ENCODE measurements around the gene UBQLN2.
"Not testable (repeated sequence)": the region's sequence is repeated elsewhere in the genome, so short reads cannot be mapped to it uniquely, and the experiment has no call there.

Gene UBQLN2

GRCh38 chrX:56572975-56573374 is 9.5 kb downstream of the UBQLN2 start:
- Histone ChIP-seq H3K9me3 (replicated peaks; ENCODE audit: low read length) (no peaks in the 10 kb centered on the region), H3K27me3 (ENCODE audit: control insufficient read depth, insufficient read depth, low read length) (no peaks in the 10 kb centered on the region), H3K4me2 (ENCODE audit: low read length) (no peak overlapping the region), H3K9ac (ENCODE audit: low read depth, low read length) (no peak overlapping the region), H3K4me1 (ENCODE audit: control insufficient read depth, insufficient read depth, low read length) (peaks cover 15% of the 10 kb centered on the region), H3K36me3 (ENCODE audit: insufficient read depth, low read length) (peaks cover 4% of the 10 kb centered on the region), H3K4me3 (ENCODE audit: low read length) (no peak overlapping the region)

DNA sequence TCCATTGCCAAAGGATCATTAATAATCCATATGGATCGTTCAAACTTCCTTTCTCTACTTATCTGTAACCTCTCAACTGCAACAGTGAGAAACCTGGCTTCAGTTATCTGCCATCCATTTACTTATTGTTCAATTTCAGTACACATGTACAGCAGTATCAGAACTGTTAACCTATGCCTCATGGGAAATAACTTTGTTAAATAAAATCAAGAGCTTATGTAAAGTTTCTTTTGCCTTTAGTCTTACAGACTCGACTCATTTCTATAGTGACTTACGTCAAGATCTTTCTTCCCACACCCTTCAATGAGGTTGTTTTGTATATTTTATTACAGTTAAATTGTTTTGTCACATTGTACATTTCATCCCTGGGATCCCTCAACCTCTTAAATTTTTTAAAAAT is 11.4 kb downstream of the UBQLN2 start:
- Histone ChIP-seq H3K4me2 (ENCODE audit: low read length) (no peak overlapping the region), H3K4me3 (ENCODE audit: low read length) (no peak overlapping the region), H3K4me1 (ENCODE audit: control insufficient read depth, insufficient read depth, low read length) (peaks cover 15% of the 10 kb centered on the region)

DNA sequence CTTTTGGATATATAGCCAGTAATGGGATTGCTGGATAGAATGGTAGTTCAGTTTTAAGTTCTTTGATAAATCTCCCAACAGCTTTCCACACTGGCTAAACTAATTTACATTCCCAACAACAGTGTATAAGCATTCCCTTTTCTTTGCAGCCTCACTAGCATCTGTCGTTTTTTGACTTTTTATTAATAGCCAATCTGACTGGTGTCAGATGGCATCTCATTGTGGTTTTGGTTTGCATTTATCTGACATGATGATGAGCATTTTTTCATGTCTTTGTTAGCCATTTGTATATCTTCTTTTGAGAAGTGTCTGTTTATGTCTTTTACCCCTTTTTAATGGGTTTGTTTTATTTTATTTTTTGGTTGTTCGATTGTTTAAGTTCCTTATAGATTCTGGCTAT is 13.3 kb downstream of the UBQLN2 start:
- Histone ChIP-seq H3K9ac (ENCODE audit: low read depth, low read length) (no peak overlapping the region), H3K9me3 (replicated peaks; ENCODE audit: low read length) (no peaks in the 10 kb centered on the region), H3K4me2 (ENCODE audit: low read length) (no peak overlapping the region), H3K4me3 (ENCODE audit: low read length) (no peak overlapping the region), H3K4me1 (ENCODE audit: control insufficient read depth, insufficient read depth, low read length) (peaks cover 15% of the 10 kb centered on the region), H3K27me3 (ENCODE audit: control insufficient read depth, insufficient read depth, low read length) (no peaks in the 10 kb centered on the region), H3K36me3 (ENCODE audit: insufficient read depth, low read length) (no peaks in the 10 kb centered on the region)

More for the DNA sequence above, 11.4 kb downstream of the UBQLN2 start:
- Histone ChIP-seq H3K9ac (ENCODE audit: low read depth, low read length) (no peak overlapping the region), H3K36me3 (ENCODE audit: insufficient read depth, low read length) (peaks cover 1% of the 10 kb centered on the region), H3K27me3 (ENCODE audit: control insufficient read depth, insufficient read depth, low read length) (no peaks in the 10 kb centered on the region), H3K9me3 (replicated peaks; ENCODE audit: low read length) (no peaks in the 10 kb centered on the region)

DNA sequence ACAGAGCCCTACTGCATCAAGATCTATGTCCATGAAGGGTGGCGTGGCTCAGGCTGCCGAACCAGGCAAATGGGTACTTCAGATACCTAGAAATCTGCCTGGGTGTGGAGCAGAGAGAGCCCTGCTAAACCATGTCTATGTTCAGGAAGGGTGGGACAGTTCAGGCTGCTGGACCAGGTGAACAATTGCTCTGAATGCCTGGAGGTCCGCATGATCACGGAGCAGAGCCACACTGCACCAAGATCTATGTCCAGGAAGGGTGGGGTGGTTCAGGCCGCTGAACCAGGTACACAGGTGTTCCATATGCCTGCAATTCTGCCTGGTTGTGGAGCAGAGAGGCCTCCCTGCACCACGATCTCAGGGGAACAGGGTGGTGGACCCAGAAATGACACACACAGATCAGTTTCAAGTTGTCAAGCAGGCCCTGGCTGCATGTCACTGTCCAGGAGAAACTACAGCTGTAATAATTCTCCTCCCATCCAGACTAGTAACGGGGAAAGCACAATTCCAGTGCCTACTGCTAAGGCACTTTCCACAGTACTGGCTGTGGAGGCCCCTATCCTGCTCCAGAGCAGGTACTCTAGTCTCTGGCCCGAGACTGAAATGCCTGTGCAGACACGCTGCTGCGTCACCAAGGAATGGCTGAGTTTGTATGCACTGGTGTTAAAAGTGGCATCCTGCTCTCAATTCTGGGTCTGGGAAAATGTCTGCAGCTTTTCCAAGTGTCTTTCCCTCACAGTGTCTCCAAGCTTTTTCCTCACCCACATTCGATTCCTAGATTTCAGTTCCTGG is 25.2 kb downstream of the UBQLN2 start:
- Histone ChIP-seq H3K36me3 (ENCODE audit: insufficient read depth, low read length) (no peaks in the 10 kb centered on the region), H3K4me1 (ENCODE audit: control insufficient read depth, insufficient read depth, low read length) (no peaks in the 10 kb centered on the region), H3K4me3 (ENCODE audit: low read length) (no peak overlapping the region), H3K9ac (ENCODE audit: low read depth, low read length) (no peak overlapping the region), H3K9me3 (replicated peaks; ENCODE audit: low read length) (no peaks in the 10 kb centered on the region), H3K4me2 (ENCODE audit: low read length) (no peak overlapping the region), H3K27me3 (ENCODE audit: control insufficient read depth, insufficient read depth, low read length) (no peaks in the 10 kb centered on the region)

DNA sequence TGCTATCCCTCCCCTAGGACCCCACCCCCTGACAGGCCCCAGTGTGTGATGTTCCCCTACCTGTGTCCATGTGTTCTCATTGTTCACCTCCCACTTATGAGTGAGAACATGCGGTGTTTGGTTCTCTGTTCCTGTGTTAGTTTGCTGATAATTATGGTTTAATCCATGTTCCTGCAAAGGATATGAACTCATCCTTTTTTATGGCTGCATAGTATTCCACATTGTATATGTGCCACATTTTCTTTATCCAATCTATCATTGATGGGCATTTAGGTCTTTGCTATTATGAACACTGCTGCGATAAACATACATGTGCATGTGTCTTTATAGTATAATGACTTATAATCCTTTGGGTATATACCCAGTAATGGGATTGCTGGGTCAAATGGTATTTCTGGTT is 28.4 kb downstream of the UBQLN2 start:
- not testable (repeated sequence) for H3K36me3 ChIP-seq (ENCODE audit: insufficient read depth, low read length); H3K4me3 ChIP-seq (ENCODE audit: low read length)

DNA sequence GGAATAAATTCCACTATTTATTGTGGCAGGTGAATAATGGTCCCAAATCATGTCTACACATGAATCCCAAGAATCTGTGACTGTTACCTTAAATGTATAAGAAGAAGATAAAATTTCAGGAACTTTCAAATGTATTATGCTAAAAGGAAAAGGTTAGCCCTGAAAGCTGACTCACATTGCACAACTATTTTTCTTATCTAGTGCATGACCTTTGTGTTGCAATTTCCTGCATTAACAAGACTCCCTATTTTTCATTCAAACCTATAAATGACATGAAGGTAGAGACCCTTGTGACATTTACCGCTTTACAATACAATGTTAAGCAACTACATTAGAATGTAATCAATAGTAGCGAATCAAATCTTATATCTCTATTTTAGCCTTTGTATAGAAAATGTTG is 36.7 kb downstream of the UBQLN2 start:
- Histone ChIP-seq H3K4me3 (ENCODE audit: low read length) (no peak overlapping the region), H3K27me3 (ENCODE audit: control insufficient read depth, insufficient read depth, low read length) (no peaks in the 10 kb centered on the region), H3K9me3 (replicated peaks; ENCODE audit: low read length) (no peaks in the 10 kb centered on the region)

More for the DNA sequence above, 28.4 kb downstream of the UBQLN2 start:
- H3K9ac ChIP-seq (ENCODE audit: low read depth, low read length); H3K9me3 ChIP-seq (replicated peaks; ENCODE audit: low read length); H3K27me3 ChIP-seq (ENCODE audit: control insufficient read depth, insufficient read depth, low read length); H3K4me2 ChIP-seq (ENCODE audit: low read length); H3K4me1 ChIP-seq (ENCODE audit: control insufficient read depth, insufficient read depth, low read length): not testable (repeated sequence)

DNA sequence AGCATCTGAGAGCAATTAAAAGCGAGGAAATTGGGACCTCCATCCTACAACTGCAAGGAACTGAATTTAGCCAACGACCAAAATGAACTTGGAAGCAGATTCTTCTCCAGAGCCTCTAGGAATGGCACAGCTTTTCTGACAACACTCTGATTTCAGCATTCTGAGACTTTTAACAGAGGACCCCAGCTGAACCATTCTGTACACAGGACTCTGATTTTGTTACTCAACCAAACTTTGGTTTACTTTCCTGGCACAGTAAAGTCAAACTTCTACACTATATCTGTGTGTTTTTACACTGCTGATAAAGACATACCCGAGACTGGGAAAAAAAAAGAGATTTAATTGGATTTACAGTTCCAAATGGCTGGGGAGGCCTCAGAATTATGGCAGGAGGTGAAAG is 37.6 kb downstream of the UBQLN2 start:
- Histone ChIP-seq H3K9me3 (replicated peaks; ENCODE audit: low read length) (no peaks in the 10 kb centered on the region), H3K4me2 (ENCODE audit: low read length) (no peak overlapping the region), H3K4me1 (ENCODE audit: control insufficient read depth, insufficient read depth, low read length) (no peaks in the 10 kb centered on the region), H3K27me3 (ENCODE audit: control insufficient read depth, insufficient read depth, low read length) (no peaks in the 10 kb centered on the region), H3K36me3 (ENCODE audit: insufficient read depth, low read length) (no peaks in the 10 kb centered on the region), H3K4me3 (ENCODE audit: low read length) (no peak overlapping the region), H3K9ac (ENCODE audit: low read depth, low read length) (no peak overlapping the region)

More for the DNA sequence above, 36.7 kb downstream of the UBQLN2 start:
- H3K36me3 ChIP-seq (ENCODE audit: insufficient read depth, low read length), result no peaks in the 10 kb centered on the region
- no peak overlapping the region for H3K4me2 ChIP-seq (ENCODE audit: low read length)
- H3K4me1 ChIP-seq (ENCODE audit: control insufficient read depth, insufficient read depth, low read length), result no peaks in the 10 kb centered on the region
- H3K9ac ChIP-seq (ENCODE audit: low read depth, low read length), result no peak overlapping the region

DNA sequence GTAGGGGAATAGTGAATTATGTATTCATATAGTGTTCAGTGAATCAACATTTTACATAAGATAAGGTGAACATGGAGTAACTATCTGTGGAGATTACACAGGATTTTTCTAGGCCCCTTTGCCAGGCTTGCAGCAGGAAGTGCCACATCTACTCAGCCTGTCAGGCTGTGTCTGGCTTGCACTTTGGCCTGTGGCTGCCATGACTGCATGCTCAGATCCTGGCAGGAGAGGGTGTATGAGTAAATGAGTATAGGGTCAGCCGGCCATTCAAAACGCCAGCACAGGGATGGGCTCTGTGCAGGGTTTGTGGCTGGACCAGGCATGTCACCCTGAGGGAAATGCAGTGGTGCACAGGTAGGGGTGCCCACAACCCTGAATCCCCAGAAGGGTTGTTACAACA is 51.9 kb downstream of the UBQLN2 start:
- H3K27me3 ChIP-seq (ENCODE audit: control insufficient read depth, insufficient read depth, low read length), result no peaks in the 10 kb centered on the region
- no peak overlapping the region for H3K9ac ChIP-seq (ENCODE audit: low read depth, low read length)
- H3K9me3 ChIP-seq (replicated peaks; ENCODE audit: low read length), result no peaks in the 10 kb centered on the region
- no peak overlapping the region for H3K4me2 ChIP-seq (ENCODE audit: low read length)
- no peaks in the 10 kb centered on the region for H3K36me3 ChIP-seq (ENCODE audit: insufficient read depth, low read length)
- H3K4me1 ChIP-seq (ENCODE audit: control insufficient read depth, insufficient read depth, low read length), result no peaks in the 10 kb centered on the region
- no peak overlapping the region for H3K4me3 ChIP-seq (ENCODE audit: low read length)

All from skeletal muscle satellite cell (primary cell).